Stimulated activated CD8-positive, alpha-beta memory T cell treated with anti-CD3 and anti-CD28 coated beads, Interleukin-4, amount 100 ng/mL, for 1 hour (primary cell): Measurements from ENCODE around the gene MRPL54.
"Not testable (repeated sequence)": the region's sequence is repeated elsewhere in the genome, so short reads cannot be mapped to it uniquely, and the experiment has no call there.

Experiments
- DNase-seq, 2 donors: peaks; one replicate each; pipeline ENCODE4 v3.0.0-alpha.2; 2020; ENCODE audit warnings: low read depth in 2 of 2, low spot score in 1 of 2

MRPL54 gene

DNA sequence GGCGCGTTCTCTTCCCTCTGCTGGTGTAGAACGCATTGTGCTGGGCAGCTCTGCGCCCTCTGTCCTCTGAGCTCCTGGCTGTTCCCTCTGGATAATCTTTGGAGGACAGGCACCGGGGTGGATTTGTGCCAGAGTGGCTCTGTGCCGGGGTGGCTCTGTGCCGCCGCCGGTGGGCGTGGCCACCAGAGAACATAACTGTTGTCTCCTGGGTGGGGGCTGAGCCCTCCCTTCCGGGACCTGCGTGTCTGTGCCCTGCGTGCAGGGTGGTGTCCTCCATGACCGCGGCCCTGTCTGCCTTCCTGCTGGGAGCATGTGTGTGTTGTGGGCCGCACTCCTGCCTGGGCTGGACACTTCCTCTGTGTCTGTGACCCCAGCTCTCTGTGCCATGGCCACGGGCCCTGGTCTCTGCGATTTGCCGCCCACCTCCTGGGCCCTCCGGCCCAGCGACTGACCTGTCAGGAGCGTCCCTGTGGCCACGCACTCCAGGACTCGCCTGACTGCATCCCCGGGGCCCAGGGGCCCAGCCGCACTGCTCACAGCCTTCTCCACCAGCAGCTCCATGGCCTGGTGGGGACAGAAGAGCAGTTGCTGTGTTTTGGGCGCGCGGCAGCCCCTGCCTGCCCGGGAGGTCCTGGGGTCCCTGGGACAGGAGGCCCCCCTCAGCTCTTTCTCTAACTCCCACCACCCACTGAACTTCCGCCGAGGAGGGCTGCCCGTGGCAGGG, 46.1 kb downstream of the MRPL54 start:
- DNase-seq = no peak

- no peak for DNase-seq
Observed at GRCh38 chr19:3809881-3810707, 47.6 kb downstream of the MRPL54 start.

- no peak for DNase-seq
Observed at GRCh38 chr19:3810708-3811355, 48.4 kb downstream of the MRPL54 start.

GRCh38 chr19:3813473-3814392, 51.3 kb downstream of the MRPL54 start:
- no peak for DNase-seq

DNA sequence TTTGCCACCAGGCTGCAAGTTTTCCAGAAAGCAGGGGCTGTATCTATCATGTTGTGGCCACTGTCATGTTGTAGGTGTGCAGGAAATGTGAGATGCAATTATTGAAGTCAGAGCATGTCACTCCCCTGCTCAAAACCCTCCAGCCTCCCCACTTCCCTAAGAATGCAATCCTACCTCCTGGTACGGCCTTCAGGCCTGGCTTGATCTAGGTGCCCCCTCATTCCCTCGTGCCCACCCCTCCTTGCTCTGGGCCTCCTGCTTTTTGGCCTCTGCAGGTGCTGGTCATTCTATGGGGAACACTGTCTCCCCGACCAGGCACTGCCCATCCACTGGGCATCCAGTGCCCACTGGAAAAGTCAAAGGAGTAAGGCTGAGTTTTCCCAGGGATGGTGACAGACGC, 52.2 kb downstream of the MRPL54 start:
- DNase-seq = no peak

GRCh38 chr19:3816148-3816547, 53.7 kb downstream of the MRPL54 start:
- DNase-seq = not testable (repeated sequence)

GRCh38 chr19:3816566-3817218, 54.2 kb downstream of the MRPL54 start:
- no peak for DNase-seq
